ENCODE results near the gene CPSF7.
A peak's percentile ranks its signal among the peaks of the same experiment; 100 is the strongest.
"Not testable (repeated sequence)": the region's sequence is repeated elsewhere in the genome, so short reads cannot be mapped to it uniquely, and the experiment has no call there.

The CPSF7 gene

GRCh38 chr11:61429691-61430582 lies at the start of gene CPSF7, which contains the start of gene SDHAF2:
CPSF7 (minus strand) TSS chr11:61429975; CDS start chr11:61429235, 740 bp downstream.
SDHAF2 (plus strand) TSS chr11:61430124; CDS start chr11:61430147, 23 bp downstream.
- DNase-seq (ENCODE audit: low spot score), result peak; percentile 95

DNA sequence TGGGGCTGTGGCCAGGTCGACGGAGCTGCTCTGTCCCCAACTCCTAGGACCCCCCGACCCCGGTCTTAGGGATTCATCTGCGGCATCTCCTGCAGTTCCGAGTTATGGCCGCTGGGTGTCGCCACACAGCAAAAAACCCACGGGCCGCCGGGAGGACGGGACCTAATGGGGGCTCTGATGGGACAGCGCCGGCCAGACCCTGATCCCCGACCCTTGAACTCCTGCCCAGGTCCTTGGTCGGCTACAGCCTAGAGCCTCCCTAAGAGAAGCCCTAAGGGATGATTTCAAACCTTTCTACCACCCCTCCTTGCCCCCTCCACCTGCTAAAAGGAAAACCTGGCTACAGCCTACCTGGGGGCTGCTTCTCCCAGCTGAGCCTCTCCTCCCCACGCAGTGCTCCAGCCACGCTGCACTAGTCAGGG lies 48.0 kb upstream of the CPSF7 start:
- DNase-seq (ENCODE audit: low spot score), result peak; percentile 39

DNA sequence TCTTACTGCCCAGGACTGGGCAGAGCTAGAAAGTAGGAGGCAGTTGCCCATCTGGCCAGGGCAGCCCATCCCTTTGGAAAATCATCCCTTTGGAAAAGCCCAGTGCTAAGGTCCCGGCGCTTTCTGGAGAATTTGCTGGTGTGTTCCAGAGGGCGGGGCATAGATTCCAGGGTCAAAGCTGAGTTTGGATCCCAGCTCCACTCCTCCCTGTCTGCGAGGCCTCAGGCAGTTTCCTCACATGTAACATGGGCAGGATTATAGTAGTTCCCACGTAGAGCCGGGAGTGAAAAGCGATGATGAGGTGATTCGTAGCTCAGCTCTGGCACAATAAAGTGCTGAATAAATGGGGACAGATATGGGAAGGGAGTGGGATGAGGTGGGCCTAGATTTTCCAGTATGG lies 47.4 kb upstream of the CPSF7 start:
- no peak for DNase-seq (ENCODE audit: low spot score)

GRCh38 chr11:61476371-61476770 lies 46.6 kb upstream of the CPSF7 start:
- DNase-seq (ENCODE audit: low spot score), result no peak

DNA sequence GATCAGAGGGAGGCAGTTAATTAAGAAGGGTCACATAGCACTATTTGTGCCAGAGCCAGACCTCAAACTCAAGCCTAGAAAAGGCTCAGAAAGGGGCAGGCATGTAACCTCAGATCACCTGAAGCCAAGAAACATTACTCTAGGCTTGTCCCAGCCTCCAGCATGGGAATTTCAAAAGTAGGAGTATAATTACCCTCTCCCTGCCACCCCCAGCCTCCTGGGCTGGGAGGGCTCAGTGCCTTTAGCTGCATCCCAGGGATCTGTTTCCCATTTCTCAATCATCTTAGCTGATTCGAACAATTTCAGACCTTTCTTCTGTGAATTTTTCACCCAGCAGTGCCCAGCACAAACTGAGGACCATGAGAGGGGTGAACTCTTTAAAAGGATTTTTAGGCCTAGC lies 45.7 kb upstream of the CPSF7 start:
- no peak for DNase-seq (ENCODE audit: low spot score)

DNA sequence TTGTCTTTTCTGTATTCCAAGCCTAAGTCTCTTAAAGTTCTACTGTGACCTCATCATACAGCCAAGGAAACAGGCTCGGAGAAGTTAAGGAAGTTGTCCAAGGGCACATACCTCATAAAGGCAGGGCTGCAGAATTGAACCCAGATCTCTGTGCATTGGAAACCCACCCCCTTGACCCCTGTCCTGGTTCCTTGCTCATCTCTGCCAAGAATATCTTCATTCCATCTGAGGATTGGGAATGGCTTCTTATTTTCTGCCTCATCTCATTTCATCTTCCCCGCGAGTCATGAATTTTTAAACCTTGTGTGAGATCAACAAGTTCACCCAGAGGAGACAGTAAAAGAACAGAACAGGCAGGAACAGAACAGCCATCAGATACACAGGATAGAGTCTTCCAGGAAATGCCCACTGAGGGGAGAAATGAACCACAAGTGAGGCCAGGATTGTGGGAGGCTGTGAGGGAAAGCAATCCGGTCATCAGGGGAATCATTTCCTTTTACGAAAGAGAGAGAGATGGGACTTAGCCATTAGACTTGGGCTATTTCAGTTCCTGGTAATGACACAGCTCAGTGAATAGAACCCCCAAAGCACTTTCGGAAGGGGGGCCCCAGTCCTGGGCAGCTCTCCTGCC lies 44.4 kb upstream of the CPSF7 start:
- DNase-seq (ENCODE audit: low spot score), result no peak

GRCh38 chr11:61473370-61474012 lies 43.7 kb upstream of the CPSF7 start:
- DNase-seq (ENCODE audit: low spot score), result no peak

DNA sequence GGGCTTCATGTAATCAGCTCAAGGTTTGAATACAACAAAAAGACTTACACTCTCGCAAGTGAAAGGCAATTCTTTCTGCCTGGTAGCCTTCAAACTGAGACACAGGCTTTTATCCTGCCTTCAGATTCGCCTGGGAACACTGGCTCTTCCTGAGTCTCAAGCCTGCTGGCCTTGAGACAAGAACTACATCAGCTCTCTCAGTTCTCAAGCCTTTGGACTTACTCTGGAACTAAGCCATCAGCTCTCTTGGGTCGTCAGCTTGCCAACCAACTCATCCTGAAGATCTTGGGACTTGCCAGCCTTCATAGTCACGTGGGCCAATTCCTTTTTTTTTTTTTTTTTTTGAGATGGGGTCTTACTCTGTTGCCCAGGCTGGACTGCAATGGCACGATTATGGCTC lies 43.1 kb upstream of the CPSF7 start:
- no peak for DNase-seq (ENCODE audit: low spot score)

GRCh38 chr11:61472282-61472681 lies 42.5 kb upstream of the CPSF7 start:
- no peak for DNase-seq (ENCODE audit: low spot score)

DNA sequence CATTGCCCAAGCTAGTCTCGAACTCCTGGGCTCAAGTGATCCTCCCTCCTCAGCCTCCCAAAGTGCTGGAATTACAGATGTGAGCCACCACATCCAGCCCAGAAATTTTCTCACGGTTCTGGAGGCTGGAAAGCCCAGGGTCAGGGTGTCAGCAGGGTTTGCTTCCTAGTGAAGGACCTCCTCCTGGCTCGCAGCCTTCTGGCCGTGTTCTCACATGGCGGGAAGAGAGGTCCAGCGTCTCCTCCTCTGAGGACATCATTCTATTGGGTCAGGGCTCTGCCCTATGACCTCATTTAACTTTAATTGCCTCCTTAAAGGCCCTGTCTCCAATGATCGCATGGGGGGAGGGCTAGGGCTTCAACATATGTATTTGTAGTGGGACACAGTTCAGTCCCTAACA lies 38.2 kb upstream of the CPSF7 start:
- no peak for DNase-seq (ENCODE audit: low spot score)

DNA sequence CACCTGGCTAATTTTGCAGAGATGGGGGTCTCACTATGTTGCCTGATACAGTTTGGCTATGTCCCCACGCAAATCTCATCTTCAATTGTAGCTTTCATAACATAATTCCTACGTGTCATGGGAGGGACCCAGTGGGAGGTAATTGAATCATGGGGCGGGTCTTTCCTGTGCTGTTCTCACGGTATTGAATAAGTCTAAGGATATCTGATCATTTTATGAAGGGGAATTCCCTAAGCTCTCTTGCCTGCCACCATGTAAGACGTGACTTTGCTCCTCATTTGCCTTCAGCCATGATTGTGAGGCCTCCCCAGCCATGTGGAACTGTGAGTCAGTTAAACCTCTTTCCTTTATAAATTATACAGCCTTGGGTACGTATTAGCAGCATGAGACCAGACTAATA lies 37.8 kb upstream of the CPSF7 start:
- DNase-seq (ENCODE audit: low spot score), result not testable (repeated sequence)

DNA sequence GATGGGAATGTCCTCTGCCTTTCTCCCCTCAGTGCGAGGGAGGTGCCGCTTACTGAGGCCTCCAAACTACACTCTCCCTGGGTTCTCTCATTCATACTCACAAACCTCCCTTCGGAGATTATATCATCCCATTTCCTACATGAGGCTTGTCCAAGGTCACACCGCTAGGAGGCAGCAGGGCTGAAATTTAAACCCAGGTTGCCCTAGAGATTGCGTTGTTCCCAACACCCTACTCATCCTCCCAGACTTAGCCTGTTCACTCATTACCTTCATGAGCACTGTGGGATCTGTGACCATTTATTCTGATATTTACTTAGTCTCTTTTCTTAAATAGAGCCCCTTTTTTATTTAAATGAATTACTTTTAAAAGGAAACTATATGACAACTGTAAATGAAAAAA lies 31.2 kb upstream of the CPSF7 start:
- no peak for DNase-seq (ENCODE audit: low spot score)

DNA sequence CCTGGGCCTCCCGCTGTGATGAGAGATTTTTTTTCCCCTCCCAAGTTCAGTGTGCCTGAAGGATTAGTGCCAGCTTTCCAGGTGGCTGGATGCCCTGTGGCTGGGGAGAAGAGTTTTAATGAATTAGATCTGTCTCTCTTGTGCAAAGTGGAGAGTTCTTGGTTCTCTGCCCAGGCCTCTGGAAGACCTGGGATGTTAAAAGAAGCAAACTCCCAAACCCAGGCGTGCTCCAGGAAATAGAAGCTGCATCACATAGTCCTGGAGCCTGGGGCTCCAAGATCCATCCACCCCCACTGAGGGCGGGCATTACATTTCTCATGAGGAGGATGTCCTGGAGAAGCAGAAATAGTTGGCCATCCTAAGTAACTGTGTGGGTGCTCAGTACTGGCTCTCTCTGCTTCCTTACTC lies 30.7 kb upstream of the CPSF7 start:
- DNase-seq (ENCODE audit: low spot score), result no peak

DNA sequence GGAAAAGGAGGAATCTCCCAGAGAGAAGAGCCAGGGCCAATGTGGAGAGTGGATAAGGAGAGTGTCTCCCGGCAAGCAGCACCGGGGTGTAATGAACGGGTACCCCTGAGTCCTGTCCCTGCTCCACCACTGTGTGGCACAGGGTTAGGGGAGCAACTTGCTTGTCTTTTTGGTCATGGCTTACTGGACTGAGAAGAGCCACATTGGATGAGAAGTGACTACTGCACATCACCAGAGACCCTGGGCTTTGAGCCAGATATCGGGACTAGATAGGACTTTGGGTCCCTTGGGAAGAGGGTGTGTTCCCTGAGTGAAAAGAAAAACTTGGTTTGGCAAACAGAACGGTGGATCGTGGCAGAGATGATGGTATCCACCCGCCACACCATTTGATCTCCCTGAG lies 24.7 kb upstream of the CPSF7 start:
- no peak for DNase-seq (ENCODE audit: low spot score)

DNA sequence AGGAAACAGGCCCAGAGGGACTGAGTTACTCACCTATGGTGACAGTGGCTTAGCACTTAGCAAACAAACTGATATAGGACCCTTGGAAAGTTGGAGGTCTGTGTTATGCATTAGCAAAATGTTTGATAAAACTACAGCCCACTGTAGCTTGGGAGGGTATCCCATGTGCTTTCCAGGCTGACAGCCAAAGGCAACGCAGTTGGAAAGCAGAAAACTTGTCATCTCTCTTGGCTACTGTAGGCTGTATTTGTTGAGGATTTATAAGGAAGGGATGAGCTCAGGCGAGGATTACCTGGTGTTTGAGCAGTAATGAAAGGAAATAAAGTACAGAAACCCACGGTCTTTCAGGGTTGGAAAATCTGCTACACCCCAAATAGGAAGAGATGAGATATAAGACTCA lies 23.9 kb upstream of the CPSF7 start:
- no peak for DNase-seq (ENCODE audit: low spot score)

- DNase-seq (ENCODE audit: low spot score), result no peak
These were observed 23.1 kb upstream of the CPSF7 start for GRCh38 chr11:61452825-61453224.

DNA sequence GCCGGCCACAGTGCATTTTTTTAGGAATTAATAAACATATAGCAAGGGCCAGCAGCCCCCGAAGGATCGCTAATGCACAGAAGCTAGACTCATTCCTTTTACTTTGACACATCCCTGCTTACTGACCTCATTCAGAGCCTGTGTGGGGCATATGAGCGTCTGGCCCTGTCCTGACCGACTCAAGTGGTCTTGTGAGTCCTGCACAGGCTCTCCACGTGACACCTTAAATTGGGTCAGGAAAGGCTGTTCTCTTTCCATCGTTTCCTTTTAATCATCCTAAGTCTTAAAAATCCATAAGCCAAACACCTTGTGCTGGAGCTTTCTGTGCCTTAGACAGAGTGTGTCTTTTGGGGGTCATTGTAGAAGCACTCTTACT lies 18.8 kb upstream of the CPSF7 start:
- DNase-seq (ENCODE audit: low spot score), result no peak

DNA sequence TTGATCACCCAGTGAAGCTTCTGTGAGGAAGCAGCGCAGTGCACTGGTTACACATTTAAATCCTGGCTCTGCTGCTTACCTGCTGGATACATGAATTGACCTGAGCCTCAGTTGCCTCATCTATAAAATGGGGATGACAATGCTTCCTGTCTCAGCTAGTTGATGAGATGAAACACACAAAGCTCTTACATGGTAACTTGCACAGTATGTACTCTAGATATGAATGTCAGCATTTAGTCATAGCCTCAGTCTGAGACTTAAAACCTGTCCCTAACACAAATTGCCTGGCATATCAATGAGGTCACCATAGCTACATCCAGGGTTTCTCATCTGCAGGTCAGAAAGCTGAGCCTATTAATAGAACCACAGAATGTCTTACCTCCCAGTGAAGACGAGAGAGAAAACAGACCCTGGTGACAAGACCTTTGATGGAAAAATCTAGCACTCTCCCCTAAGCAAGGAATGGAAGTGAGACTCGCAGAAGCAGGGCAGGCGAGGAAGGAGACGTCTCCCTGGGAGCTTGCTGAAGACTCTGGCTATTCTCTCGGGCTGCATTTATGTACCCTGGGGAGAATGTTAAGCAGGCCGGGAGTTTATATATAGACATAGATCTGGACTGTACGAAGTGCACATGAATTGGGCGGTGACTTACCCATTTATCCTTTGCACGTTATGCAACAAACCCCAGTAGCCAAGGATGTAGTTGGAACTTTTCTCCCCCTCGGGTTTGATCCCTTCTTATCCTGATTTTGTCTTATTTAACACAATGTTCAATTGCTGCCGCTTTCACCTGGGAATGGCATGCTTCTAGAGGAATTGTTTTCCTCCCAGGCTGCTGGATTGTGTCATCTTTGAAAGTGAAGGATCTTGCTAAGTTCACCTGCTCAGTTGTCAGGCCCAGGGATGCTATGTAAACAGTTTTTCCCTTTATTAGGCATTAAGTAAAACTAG lies 18.1 kb upstream of the CPSF7 start:
- DNase-seq (ENCODE audit: low spot score), result no peak

DNA sequence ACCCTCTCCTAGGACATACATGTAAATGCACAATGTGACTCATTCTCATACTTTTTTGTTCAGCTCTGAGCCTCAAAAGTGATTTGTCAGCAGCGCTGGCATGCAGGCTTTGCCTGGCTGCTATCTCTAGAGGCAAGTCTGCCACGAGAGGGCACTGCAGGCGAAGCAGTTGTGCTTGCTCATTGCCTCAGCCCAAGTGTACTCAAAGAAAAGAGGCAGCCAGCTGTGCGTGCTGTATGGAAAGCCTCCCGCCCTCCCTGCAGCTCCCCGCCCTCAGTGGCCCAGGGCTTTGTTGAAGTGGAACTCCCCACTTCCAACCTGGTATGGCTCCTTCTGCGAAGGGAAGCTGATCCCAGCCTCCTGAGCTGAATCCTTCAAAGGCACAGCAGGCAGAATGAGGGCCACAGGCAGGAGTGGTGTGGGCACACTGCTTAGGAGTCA lies 16.5 kb upstream of the CPSF7 start:
- DNase-seq (ENCODE audit: low spot score), result peak; percentile 43

DNA sequence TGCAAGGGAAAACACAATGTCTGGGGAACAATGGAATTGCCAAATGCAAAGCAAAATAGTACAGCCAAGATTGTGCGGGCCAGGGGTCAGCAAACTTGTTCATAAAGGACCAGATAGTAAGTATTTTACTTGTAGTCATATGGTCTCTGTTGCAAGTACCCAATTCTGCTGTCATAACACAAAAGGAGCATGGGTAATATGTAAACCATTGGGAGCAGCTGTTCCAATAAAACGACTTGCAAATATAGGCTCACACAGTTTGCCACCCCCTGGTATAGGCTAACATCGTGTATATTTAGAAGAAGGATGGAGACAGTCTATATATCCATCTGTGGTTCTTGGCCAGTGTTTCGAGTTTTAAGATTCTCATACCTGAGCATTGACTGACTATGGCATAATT lies 15.7 kb upstream of the CPSF7 start:
- DNase-seq (ENCODE audit: low spot score), result no peak

DNA sequence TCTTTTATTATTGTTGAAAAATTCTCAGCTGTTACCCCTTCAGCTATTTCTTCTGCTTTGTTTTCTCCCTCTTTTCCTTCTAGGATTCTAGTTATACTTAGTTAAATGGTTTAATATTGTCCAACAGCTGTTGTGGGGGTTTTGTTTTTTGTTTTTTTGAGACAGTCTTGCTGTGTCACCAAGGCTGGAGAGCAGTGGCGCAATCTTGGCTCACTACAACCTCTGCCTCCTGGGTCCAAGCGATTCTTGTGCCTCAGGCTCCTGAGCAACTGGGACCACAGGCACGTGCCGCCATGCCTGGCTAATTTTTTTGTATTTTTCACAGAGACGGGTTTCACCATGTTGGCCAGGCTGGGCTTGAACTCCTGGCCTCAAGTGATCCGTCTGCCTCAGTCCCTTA lies 12.8 kb upstream of the CPSF7 start:
- DNase-seq (ENCODE audit: low spot score), result no peak

- no peak for DNase-seq (ENCODE audit: low spot score)
These were observed 9.8 kb upstream of the CPSF7 start for GRCh38 chr11:61439615-61440014.

Measured in CD4-positive, alpha-beta T cell treated with Interleukin-6 at 100 ng/mL for 8 hours (primary cell).